Adipocyte (in vitro differentiated cells): ENCODE data around the gene RRP7A.
A peak's percentile ranks its signal among the peaks of the same experiment; 100 is the strongest.
"Not testable (repeated sequence)": the region's sequence is repeated elsewhere in the genome, so short reads cannot be mapped to it uniquely, and the experiment has no call there.

Source experiments
- DNase-seq: peaks from one replicate; pipeline ENCODE4 v3.0.0-alpha.2; 2015; ENCODE audit warnings: low read depth
- H3K27me3 ChIP-seq: replicated peaks from 2 replicates; pipeline ENCODE4 v1.7.0; 2013; ENCODE audit warnings: mild to moderate bottlenecking, low read length, moderate library complexity; ENCODE audit not compliant: control insufficient read depth, insufficient read depth
- H3K36me3 ChIP-seq: 2 replicates; pipeline ENCODE4 v1.7.0; 2013; ENCODE audit warnings: low read length, mild to moderate bottlenecking, moderate library complexity; ENCODE audit not compliant: control insufficient read depth, insufficient read depth, severe bottlenecking
- H3K4me1 ChIP-seq: 2 replicates; pipeline ENCODE4 v1.7.0; 2013; ENCODE audit warnings: mild to moderate bottlenecking, low read length, moderate library complexity; ENCODE audit not compliant: control insufficient read depth, insufficient read depth
- H3K4me3 ChIP-seq: 2 replicates; pipeline ENCODE4 v1.7.0; 2013; ENCODE audit warnings: mild to moderate bottlenecking, low read length, moderate library complexity
- H3K9ac ChIP-seq: 2 replicates; pipeline ENCODE4 v1.7.0; 2013; ENCODE audit warnings: mild to moderate bottlenecking, low read length, moderate library complexity
- H3K9me3 ChIP-seq: 2 replicates; pipeline ENCODE4 v1.7.0; 2013; ENCODE audit warnings: mild to moderate bottlenecking, low read length, moderate library complexity; ENCODE audit not compliant: control insufficient read depth

Gene RRP7A

GRCh38 chr22:42552294-42552647, 32.7 kb upstream of the RRP7A start:
- peaks cover 21% of the 10 kb centered on the region for H3K27me3 ChIP-seq
- H3K9me3 ChIP-seq, H3K4me1 ChIP-seq, DNase-seq, H3K36me3 ChIP-seq, H3K9ac ChIP-seq, H3K4me3 ChIP-seq: not testable (repeated sequence)

GRCh38 chr22:42549331-42550060, 29.9 kb upstream of the RRP7A start:
- Histone ChIP-seq H3K27me3 (peaks cover 21% of the 10 kb centered on the region), H3K9me3 (no peaks in the 10 kb centered on the region), H3K4me3 (no peak overlapping the region), H3K4me1 (peaks cover 7% of the 10 kb centered on the region), H3K9ac (no peak overlapping the region), H3K36me3 (no peaks in the 10 kb centered on the region)
- no peak for DNase-seq

GRCh38 chr22:42548597-42549330, 29.2 kb upstream of the RRP7A start:
- H3K36me3 ChIP-seq, result no peaks in the 10 kb centered on the region
- H3K27me3 ChIP-seq, result peaks cover 21% of the 10 kb centered on the region
- no peaks in the 10 kb centered on the region for H3K9me3 ChIP-seq
- DNase-seq, result no peak
- no peak overlapping the region for H3K4me3 ChIP-seq
- no peaks in the 10 kb centered on the region for H3K4me1 ChIP-seq
- no peak overlapping the region for H3K9ac ChIP-seq

DNA sequence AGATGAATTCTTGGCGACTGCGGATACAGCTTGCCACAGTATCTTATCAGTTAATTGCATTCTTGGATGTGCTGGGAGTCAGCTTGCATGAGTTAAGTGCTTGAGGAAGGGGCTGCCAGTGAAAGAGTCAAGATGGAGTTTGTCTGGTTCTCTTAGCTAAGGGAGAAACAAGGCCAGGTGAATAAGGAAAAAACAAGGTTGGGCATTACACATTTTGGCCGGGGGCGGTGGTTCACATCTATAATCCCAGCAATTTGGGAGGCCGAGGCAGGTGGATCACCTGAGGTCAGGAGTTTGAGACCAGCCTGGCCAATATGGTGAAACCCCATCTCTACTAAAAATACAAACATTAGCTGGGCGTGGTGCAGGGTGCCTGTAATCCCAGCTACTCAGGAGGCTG, 28.5 kb upstream of the RRP7A start:
- not testable (repeated sequence) for H3K4me1 ChIP-seq

GRCh38 chr22:42547562-42547961, 28.0 kb upstream of the RRP7A start:
- Histone ChIP-seq H3K4me1 (no peaks in the 10 kb centered on the region), H3K9me3 (no peaks in the 10 kb centered on the region), H3K9ac (no peak overlapping the region), H3K27me3 (peaks cover 21% of the 10 kb centered on the region), H3K36me3 (no peaks in the 10 kb centered on the region), H3K4me3 (no peak overlapping the region)
- no peak for DNase-seq

More for the DNA sequence above, 28.5 kb upstream of the RRP7A start:
- not testable (repeated sequence) for H3K4me3 ChIP-seq, DNase-seq, H3K9me3 ChIP-seq, H3K36me3 ChIP-seq, H3K9ac ChIP-seq
- H3K27me3 ChIP-seq, result peaks cover 21% of the 10 kb centered on the region

DNA sequence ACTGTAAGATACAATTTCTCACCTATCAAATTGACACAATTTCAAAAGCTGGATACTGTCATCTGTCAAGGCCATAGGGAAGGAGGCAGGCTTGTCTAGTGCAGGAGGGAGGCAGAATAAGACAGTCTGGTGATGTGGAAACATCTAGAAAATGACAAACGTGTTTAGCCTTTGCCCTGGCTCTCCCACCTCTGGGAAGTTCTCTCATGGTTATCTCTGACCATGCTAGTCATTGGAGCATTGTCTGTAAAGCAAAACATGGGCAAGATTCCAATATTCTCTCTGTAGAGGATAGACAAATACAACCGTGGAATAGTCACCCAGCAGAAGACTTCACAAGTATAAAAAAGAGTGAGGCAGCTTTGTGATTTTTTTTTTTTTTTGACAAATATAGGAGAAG, 25.1 kb upstream of the RRP7A start:
- Histone ChIP-seq H3K4me1 (no peaks in the 10 kb centered on the region), H3K9ac (no peak overlapping the region), H3K9me3 (no peaks in the 10 kb centered on the region), H3K27me3 (peaks cover 7% of the 10 kb centered on the region), H3K36me3 (no peaks in the 10 kb centered on the region), H3K4me3 (no peak overlapping the region)
- DNase-seq, result no peak

- peak; percentile 15 for DNase-seq
- H3K9me3 ChIP-seq, H3K4me3 ChIP-seq, H3K9ac ChIP-seq, H3K36me3 ChIP-seq, H3K4me1 ChIP-seq, H3K27me3 ChIP-seq: not testable (repeated sequence)
Observed at GRCh38 chr22:42539236-42539771, 19.7 kb upstream of the RRP7A start.

DNA sequence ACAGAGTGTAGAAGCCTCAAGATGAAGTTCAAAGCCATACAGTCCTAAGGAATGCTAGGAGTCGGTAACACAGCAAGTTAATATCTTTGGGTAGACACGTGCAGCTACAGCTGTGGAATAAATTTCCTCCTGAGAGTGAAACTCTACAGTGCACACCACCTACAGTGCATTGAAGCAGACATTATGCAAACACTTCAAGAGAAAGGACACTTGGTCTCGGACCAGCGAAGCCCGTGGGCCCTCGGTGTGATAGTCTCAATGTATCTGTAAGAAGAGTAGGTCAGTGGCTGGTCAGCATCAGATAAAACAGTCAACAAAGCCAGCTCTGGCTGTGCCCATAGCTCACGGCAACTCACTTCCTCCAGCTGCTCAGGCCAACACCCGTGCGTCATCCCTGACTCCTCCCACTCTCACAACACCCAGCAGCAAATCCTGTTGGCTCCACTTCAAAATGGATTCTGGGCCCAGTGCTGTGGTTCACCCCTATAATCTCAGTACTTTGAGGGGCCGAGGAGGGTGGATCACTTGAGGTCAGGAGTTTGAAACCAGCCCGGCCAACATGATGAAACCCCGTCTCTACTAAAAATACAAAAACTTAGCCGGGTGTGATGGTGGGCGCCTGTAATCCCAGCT, 17.7 kb upstream of the RRP7A start:
- not testable (repeated sequence) for H3K36me3 ChIP-seq, H3K9me3 ChIP-seq, H3K9ac ChIP-seq, DNase-seq, H3K4me1 ChIP-seq, H3K4me3 ChIP-seq, H3K27me3 ChIP-seq

DNA sequence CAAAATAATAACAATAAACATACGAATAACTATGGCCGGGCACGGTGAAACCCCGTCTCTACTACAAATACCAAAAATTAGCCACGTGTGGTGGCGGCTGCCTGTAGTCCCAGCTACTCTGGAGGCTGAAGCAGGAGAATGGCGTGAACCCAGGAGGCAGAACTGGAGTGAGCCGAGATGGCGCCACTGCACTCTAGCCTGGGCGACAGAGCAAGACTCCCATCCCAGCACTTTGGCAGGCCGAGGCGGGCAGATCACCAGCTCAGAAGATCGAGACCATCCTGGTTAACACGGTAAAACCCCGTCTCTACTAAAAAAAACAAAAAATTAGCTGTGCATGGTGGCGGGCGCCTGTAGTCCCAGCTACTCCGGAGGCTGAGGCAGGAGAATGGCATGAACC, 17.0 kb upstream of the RRP7A start:
- DNase-seq, H3K27me3 ChIP-seq, H3K9me3 ChIP-seq, H3K36me3 ChIP-seq, H3K9ac ChIP-seq, H3K4me1 ChIP-seq, H3K4me3 ChIP-seq: not testable (repeated sequence)

GRCh38 chr22:42536166-42536565, 16.6 kb upstream of the RRP7A start:
- Histone ChIP-seq H3K4me3 (no peak overlapping the region), H3K4me1 (no peaks in the 10 kb centered on the region), H3K36me3 (no peaks in the 10 kb centered on the region), H3K9me3 (no peaks in the 10 kb centered on the region), H3K9ac (no peak overlapping the region), H3K27me3 (peaks cover 7% of the 10 kb centered on the region)
- DNase-seq, result no peak

DNA sequence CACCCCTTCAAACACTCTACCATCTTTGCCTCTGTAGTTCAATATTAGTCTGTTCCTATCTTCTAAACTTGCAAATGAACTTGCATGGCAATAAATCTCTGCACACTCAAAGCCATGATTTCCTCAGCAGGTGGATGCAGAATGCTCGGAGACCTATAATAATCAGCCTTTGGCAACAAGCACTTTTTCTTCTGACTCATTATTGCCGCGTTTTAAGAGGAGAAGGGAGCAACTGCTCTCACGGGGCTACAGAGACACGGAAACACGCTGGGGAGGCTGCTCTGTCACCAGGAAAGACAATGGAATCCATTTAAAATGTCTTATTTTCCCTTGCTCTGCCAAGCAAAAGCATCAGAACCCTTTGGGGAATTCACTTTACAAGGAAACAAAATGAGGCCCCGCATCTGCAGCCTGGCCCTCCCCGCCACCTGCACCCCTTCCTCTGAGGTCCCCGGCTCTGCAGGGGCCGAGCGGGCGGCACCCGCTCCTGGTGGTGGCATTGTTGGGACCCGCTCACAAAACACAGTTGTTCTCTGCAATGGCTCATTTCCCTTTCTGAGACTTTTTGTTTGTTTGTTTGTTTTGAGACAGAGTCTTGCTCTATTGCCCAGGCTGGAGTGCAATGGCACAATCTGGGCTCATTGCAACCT, 15.6 kb upstream of the RRP7A start:
- not testable (repeated sequence) for H3K9ac ChIP-seq, H3K9me3 ChIP-seq, H3K4me1 ChIP-seq, H3K4me3 ChIP-seq, H3K36me3 ChIP-seq, DNase-seq
- H3K27me3 ChIP-seq, result peaks cover 13% of the 10 kb centered on the region
